Tibial artery (tissue), 4 donors: ENCODE results near the gene BANP.

Experiments
- DNase-seq, 2 donors: peaks; one replicate each; pipeline ENCODE4 v3.0.0-alpha.2; 2019
- H3K27ac ChIP-seq, 2 donors: fragments of 200-600 bp; sonication (generic) in 1 of 2; 1 replicate in 1 of 2; 2 replicates in 1 of 2; pipeline ENCODE4 v1.5.1; 2018 to 2019; ENCODE audit warnings: mild to moderate bottlenecking in 1 of 2
- H3K27me3 ChIP-seq, 2 donors: fragments of 200-600 bp; sonication (generic) in 1 of 2; one replicate each; pipeline versions ENCODE4 v1.5.1 to v1.6.0; 2016 to 2019
- H3K36me3 ChIP-seq, 3 donors: fragments of 200-600 bp; sonication (generic) in 2 of 3; one replicate each; pipeline ENCODE4 v1.5.1; 2016 to 2019; ENCODE audit warnings: mild to moderate bottlenecking in 2 of 3
- H3K4me1 ChIP-seq, 4 donors: fragments of 200-600 bp; sonication (generic) in 2 of 4; 1 replicate in 3 of 4; 2 replicates in 1 of 4; pipeline ENCODE4 v1.5.1; 2016 to 2019
- H3K4me3 ChIP-seq, 2 donors: fragments of 200-600 bp; sonication (generic) in 1 of 2; 1 replicate in 1 of 2; 2 replicates in 1 of 2; pipeline ENCODE4 v1.5.1; 2018 to 2019; ENCODE audit warnings: mild to moderate bottlenecking in 2 of 2
- H3K9me3 ChIP-seq, 3 donors: fragments of 200-600 bp; sonication (generic) in 1 of 3; one replicate each; pipeline ENCODE4 v1.5.1; 2016 to 2019
- intact Hi-C: fragments of 100-400 bp; cut with DNase I; formaldehyde crosslinking; loops from one replicate; pipeline ENCODE4 v1.15.0; 2023; ENCODE audit warnings: low total_unique reads
- TF ChIP-seq, protein P1 (sequence below), 2 experiments: fragments of 200-600 bp in 1 of 2; fragments of 450-650 bp in 1 of 2; IDR thresholded peaks; one replicate each; pipeline ENCODE4 v1.5.1; 2017 to 2019; ENCODE audit warnings: antibody characterized with exemption in 2 of 2, mild to moderate bottlenecking in 1 of 2, moderate library complexity in 1 of 2

The BANP gene

DNA sequence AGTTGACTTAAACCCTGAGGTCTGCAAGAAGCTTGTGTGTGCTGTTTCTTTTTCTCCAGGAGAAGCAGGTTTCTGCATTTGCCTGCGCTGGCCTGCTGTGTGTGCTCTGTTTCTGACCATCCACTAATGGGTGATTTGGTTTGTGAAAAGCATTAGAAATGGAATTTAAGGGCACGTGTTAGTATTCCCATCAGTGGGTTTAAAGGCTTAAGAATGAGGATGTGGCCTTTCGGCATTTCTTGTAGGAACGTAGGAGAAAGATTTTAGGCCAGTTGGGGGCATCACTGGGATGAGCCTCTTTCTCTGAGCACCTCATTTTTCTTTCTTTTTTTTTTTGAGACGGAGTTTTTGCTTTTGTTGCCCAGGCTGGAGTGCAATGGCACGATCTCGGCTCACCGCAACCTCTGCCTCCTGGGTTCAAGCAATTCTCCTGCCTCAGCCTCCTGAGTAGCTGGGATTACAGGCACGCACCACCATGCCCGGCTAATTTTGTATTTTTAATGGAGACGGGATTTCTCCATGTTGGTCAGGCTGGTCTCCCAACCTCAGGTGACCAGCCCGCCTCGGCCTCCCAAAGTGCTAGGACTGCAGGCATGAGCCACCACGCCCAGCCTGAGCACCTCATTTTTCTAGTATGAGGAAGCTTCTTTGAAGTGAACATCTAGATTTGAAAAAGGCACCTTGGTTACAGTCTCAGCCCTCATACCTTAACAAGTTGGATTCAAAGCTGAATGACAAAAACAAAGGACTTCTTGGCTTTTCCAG lies 110.3 kb downstream of the BANP start:
- DNase-seq: no peak
- H3K27me3 ChIP-seq: no peaks in the 10 kb centered on the region
- H3K4me1 ChIP-seq: peaks cover 0 to 25% (median 15%) of the 10 kb centered on the region in 4 donors
- intact Hi-C loops: no loop called here
- H3K9me3 ChIP-seq: no peaks in the 10 kb centered on the region
- H3K4me3 ChIP-seq: no peak overlapping the region
- peaks cover 0 to 65% (median 27%) of the 10 kb centered on the region in 3 donors for H3K36me3 ChIP-seq
- H3K27ac ChIP-seq: peak overlapping the region in 1 of 2 donors; percentile 32
- TF ChIP-seq, protein P1, sequence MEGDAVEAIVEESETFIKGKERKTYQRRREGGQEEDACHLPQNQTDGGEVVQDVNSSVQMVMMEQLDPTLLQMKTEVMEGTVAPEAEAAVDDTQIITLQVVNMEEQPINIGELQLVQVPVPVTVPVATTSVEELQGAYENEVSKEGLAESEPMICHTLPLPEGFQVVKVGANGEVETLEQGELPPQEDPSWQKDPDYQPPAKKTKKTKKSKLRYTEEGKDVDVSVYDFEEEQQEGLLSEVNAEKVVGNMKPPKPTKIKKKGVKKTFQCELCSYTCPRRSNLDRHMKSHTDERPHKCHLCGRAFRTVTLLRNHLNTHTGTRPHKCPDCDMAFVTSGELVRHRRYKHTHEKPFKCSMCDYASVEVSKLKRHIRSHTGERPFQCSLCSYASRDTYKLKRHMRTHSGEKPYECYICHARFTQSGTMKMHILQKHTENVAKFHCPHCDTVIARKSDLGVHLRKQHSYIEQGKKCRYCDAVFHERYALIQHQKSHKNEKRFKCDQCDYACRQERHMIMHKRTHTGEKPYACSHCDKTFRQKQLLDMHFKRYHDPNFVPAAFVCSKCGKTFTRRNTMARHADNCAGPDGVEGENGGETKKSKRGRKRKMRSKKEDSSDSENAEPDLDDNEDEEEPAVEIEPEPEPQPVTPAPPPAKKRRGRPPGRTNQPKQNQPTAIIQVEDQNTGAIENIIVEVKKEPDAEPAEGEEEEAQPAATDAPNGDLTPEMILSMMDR (IDR thresholded peaks at IDR 0.05): no peak

GRCh38 chr16:88062341-88063210 lies 111.3 kb downstream of the BANP start:
- peak; percentile 55 to 79 for DNase-seq
- TF ChIP-seq, protein P1 (IDR thresholded peaks at IDR 0.05): no peak
- Histone ChIP-seq H3K27me3 (no peaks in the 10 kb centered on the region), H3K9me3 (no peaks in the 10 kb centered on the region), H3K4me1 (peaks cover 0 to 25% (median 15%) of the 10 kb centered on the region in 4 donors), H3K4me3 (no peak overlapping the region), H3K36me3 (peaks cover 0 to 67% (median 20%) of the 10 kb centered on the region in 3 donors), H3K27ac (peak overlapping the region; percentile 27 to 32)
- intact Hi-C loops: no loop called here

DNA sequence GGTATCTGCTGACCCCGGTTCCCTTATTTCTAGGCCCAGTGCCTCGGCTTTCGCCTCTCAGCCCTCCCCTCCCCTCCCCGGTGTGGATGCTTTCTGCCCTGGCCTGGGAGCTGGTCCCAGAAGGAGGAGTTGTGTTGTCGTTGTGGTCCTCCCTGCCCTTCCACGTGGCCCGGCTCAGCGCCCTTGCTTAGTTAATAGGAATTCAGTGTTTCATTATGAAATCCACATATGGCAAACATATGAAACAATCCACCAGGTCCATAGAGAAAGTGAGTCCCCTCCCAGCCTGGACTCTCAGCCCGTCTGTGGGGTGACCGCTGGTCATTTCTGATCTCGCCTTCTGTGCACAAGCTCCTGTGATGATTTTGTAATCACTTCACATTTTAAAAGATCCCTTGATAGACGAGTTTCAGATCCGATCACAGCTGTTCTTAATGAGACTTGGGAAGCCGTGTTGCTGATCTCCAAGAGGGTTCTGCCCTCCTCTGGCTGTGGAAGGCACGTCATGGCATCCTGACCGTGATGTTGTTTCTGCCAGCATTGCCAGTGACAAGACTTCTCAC lies 112.1 kb downstream of the BANP start:
- H3K36me3 ChIP-seq: peaks cover 0 to 67% (median 14%) of the 10 kb centered on the region in 3 donors
- H3K4me1 ChIP-seq: peaks cover 0 to 25% (median 15%) of the 10 kb centered on the region in 4 donors
- DNase-seq: peak in 1 of 2 donors; percentile 56
- TF ChIP-seq, protein P1 (IDR thresholded peaks at IDR 0.05): peak in 1 of 2 experiments; percentile 14
- H3K27me3 ChIP-seq: no peaks in the 10 kb centered on the region
- no peaks in the 10 kb centered on the region for H3K9me3 ChIP-seq
- H3K4me3 ChIP-seq: no peak overlapping the region
- H3K27ac ChIP-seq: peak overlapping the region; percentile 27 to 32
- intact Hi-C loops: no loop called here

- H3K36me3 ChIP-seq: peaks cover under 1 to 67% (median 14%) of the 10 kb centered on the region in 3 donors
- DNase-seq: no peak
- TF ChIP-seq, protein P1 (IDR thresholded peaks at IDR 0.05): no peak
- no peaks in the 10 kb centered on the region for H3K9me3 ChIP-seq
- H3K27ac ChIP-seq: peak overlapping the region in 1 of 2 donors; percentile 13
- intact Hi-C loops: no loop called here
- peaks cover 0 to 25% (median 15%) of the 10 kb centered on the region in 4 donors for H3K4me1 ChIP-seq
- no peak overlapping the region for H3K4me3 ChIP-seq
- no peaks in the 10 kb centered on the region for H3K27me3 ChIP-seq
Measured at GRCh38 chr16:88064011-88064888, 113.0 kb downstream of the BANP start.
